ENCODE results near the gene CELF2. TPM values are rescaled to one million over a fixed set of nuclear protein-coding genes. Genes with fewer than 3 reads are reported as not detected.
A peak's percentile ranks its signal among the peaks of the same experiment; 100 is the strongest.
"Not testable (repeated sequence)": the region's sequence is repeated elsewhere in the genome, so short reads cannot be mapped to it uniquely, and the experiment has no call there.

Gene CELF2
- total RNA-seq, 1 donor from 2014 or later: 4.0 TPM

- no peak for DNase-seq (ENCODE audit: low read depth in 2 of 2)
Observed at GRCh38 chr10:11344550-11344949, 326.9 kb downstream of the CELF2 start.

GRCh38 chr10:11345224-11346054, 327.8 kb downstream of the CELF2 start:
- DNase-seq (ENCODE audit: low read depth in 2 of 2): peak; percentile 60 to 68

DNA sequence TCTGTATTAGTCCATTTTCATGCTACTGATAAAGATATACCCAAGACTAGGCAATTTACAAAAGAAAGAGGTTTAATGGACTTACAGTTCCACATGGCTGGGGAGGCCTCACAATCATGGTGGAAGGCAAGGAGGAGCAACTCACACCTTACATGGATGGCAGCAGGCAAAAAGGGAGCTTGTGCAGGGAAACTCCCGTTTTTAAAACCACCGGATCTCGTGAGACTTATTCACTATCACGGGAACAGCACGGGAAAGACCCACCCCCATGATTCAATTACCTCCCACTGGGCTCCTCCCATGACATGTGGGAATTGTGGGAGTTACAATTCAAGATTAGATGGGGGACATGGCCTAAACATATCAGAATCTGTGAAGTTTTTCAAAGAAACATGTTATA, 329.9 kb downstream of the CELF2 start:
- DNase-seq (ENCODE audit: low read depth in 2 of 2): not testable (repeated sequence)

DNA sequence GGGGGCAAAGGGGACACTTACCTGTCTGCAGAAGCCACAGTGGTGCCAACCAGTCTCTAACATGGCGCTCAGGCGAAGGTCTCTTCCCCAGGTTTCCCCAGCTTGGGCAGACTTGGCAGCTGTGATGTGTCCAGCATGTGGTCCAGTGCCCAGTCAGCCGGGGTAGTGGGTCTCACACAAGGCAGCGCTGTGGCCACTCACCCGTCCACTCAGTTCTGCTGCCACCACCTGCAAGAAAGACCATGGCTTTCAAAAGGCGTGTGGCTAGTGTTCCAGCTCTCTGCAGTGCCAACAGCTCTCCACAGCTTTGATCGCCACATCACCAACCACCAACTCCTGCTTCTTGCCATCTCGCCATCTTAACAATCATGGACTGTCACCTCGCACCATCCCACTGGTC, 334.1 kb downstream of the CELF2 start:
- DNase-seq (ENCODE audit: low read depth in 2 of 2): no peak

DNA sequence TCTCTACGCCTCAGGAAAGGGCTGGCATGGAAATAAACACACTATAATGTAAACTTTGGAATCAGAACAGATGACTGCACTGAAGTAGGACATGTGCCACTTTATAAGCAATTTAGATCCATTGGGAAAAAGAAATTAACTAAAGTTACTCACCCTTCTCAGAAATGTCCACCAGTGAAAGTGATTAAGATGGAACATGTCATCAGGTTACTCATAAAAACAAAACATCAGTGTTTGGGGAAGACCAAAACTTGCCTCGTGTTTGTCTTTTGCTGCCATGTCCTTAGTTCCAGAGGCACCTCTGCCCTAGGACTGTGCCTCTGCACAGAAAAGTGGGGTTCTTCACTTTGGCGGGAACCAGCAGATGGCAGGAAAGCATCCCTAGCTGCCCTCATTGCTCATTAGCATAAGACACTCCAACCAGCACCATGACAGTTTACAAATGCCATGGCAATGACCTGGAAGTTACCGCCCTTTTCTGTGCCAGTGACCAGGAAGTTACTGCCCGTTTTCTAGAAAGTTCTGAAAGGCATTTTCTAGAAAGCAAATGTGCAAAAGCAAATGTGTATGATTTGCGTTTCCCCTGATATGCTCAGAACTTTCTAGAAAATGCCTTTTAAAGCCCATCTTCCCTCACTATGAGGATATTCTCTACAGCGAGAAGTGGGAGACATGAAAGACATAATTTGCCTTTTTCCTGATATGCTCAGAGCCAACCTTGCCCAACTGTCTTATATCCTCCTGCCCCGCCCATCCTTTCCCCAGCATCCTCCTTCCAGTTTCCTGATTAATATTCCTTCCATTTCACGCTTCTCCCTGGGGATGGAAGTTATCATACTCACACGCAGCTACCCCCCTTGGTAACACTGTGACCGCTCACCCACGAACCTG, 335.6 kb downstream of the CELF2 start:
- DNase-seq (ENCODE audit: low read depth in 2 of 2): no peak

DNA sequence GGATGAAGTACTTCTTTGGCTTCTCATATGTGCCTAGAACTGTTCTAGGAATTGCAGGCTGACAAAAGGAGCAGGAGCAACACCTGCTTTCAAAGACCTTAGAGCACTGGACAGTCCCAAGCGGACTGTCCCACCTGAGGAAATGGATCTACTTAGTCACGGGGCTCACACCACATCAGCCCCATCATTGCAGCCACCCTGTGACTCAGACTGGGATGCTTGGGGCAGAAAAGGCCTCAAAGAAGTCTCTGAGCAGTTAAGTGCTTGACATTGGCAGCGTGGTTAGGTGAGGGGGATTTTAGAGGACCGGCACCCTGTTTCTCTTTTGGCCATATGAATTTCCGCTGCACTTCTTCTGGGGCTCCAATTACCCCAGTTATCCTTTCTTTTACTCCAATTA, 337.2 kb downstream of the CELF2 start:
- no peak for DNase-seq (ENCODE audit: low read depth in 2 of 2)

- no peak for DNase-seq (ENCODE audit: low read depth in 2 of 2)
Observed at GRCh38 chr10:11355592-11355991, 337.9 kb downstream of the CELF2 start.

DNA sequence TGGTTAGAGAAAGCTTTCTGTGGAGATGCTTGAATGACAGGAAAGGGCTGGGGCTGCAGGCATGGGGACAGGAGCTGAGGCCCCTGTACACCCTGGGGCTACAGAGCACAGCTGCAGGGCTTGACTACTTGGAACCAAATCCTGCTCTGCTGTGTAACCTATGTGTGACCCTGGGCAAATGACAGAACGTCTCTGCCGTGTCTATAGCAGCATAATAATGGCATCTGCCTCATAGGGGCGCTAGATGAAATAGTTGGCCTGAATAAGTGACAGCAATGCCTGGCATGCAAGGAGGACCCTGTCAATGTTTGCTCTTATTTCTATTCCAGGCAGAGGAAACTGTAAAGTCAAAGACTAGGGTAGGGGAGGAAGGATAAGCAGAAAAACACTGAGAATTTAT, 339.8 kb downstream of the CELF2 start:
- DNase-seq (ENCODE audit: low read depth in 2 of 2): no peak

DNA sequence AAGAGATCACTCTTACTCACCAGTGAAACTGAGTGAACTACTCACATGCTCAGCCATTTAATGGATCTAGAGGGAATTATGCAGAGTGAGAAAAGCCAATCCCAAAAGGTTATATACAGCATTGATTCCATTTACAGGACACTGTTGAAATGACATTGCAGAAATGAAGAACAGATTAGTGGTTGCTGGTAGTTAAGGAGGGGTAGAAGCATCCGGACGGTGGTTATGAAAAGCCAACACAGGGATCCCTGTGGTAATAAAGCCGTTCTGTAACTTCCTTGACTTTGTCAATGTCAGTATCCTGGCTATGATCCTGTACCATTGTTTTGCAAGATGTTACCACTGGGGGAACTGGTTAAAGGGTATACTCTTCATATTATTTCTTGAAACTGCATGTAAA, 340.3 kb downstream of the CELF2 start:
- no peak for DNase-seq (ENCODE audit: low read depth in 2 of 2)

- DNase-seq (ENCODE audit: low read depth in 2 of 2): no peak
Observed at GRCh38 chr10:11358923-11359575, 341.4 kb downstream of the CELF2 start.

GRCh38 chr10:11359869-11360268, 342.2 kb downstream of the CELF2 start:
- no peak for DNase-seq (ENCODE audit: low read depth in 2 of 2)

DNA sequence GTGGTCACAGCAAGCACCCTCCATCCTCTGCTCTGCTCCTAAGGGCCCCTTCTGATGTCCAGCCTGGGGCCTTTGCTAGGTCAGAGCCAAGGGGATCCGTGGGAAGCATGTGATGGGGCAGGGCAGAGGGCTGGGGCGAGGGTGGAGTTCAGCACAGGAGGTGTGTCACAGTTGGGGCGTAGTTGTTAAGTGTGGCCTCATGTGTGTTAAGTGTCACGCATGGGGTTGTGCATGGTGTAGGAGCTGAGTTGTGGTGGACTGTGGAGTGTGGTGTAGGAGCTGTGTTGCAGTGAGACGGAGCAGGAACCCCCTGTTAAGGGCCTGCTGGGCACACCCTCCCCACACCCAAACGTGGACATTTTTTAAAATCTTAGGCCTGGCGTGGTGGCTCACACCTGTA, 345.8 kb downstream of the CELF2 start:
- no peak for DNase-seq (ENCODE audit: low read depth in 2 of 2)

- no peak for DNase-seq (ENCODE audit: low read depth in 2 of 2)
Observed at GRCh38 chr10:11364241-11364640, 346.6 kb downstream of the CELF2 start.

- not testable (repeated sequence) for DNase-seq (ENCODE audit: low read depth in 2 of 2)
Observed at GRCh38 chr10:11366889-11367288, 349.2 kb downstream of the CELF2 start.

- DNase-seq (ENCODE audit: low read depth in 2 of 2): no peak
Observed at GRCh38 chr10:11367505-11367904, 349.8 kb downstream of the CELF2 start.

DNA sequence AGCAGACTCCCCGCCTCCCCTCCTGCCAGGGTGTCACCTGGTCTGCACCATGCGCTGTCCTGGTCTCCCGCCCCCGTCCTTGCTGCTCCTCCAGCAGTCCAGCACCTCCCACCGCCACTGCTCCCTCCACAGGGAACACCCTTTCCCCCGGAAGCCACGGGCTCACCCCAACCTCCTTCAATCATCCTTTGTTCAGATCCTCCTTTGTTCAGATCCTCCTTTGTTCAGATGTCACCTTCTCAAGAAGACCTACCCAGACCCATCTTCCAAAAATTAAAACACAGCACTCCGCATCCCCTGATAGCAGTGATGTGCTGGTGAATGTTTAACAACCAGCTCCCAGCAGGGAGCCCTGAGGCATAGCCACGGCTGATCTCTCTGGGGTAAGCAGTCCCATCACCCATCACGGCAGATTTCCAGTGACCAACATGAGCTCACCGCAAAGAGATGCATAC, 356.1 kb downstream of the CELF2 start:
- DNase-seq (ENCODE audit: low read depth in 2 of 2): no peak

- DNase-seq (ENCODE audit: low read depth in 2 of 2): no peak
Observed at GRCh38 chr10:11377267-11377666, 359.6 kb downstream of the CELF2 start.

GRCh38 chr10:11378835-11379234, 361.2 kb downstream of the CELF2 start:
- DNase-seq (ENCODE audit: low read depth in 2 of 2): peak in 1 of 2 donors; percentile 14

DNA sequence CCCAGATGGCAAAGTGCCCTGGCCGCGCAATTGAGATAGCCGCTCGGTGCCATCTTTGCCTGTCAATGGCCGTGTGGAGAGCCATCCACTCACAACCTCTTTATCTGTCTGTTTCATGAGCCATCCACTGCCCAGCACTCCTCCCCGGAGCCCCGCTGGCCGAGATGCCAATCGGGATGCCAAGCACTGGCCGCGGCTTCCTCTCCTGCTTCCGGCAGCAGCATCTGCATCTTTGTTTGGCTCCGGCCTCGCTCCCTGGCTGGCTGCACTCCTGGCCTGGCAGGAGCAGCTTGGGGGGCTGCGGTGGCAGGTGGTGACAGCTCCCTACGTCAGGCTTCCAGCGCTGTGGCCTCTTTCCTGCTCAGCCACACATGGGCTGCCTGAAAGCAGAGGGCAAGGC, 362.1 kb downstream of the CELF2 start:
- no peak for DNase-seq (ENCODE audit: low read depth in 2 of 2)

- no peak for DNase-seq (ENCODE audit: low read depth in 2 of 2)
Observed at GRCh38 chr10:11381023-11381422, 363.4 kb downstream of the CELF2 start.

- no peak for DNase-seq (ENCODE audit: low read depth in 2 of 2)
Observed at GRCh38 chr10:11381511-11381910, 363.8 kb downstream of the CELF2 start.

GRCh38 chr10:11382187-11382586, 364.5 kb downstream of the CELF2 start:
- no peak for DNase-seq (ENCODE audit: low read depth in 2 of 2)

All from dermis microvascular lymphatic vessel endothelial cell (primary cell).